Measurements from ENCODE around the gene SMC1A. TPM values are rescaled to one million over a fixed set of nuclear protein-coding genes. Genes with fewer than 3 reads are reported as not detected.

SMC1A gene
- total and polyA plus RNA-seq, 10 of the 15 experiments (the other 5 are each of a cell fraction or from before 2014, with no cell fraction given), result 25.6 to 158 (median 78.0) TPM

DNA sequence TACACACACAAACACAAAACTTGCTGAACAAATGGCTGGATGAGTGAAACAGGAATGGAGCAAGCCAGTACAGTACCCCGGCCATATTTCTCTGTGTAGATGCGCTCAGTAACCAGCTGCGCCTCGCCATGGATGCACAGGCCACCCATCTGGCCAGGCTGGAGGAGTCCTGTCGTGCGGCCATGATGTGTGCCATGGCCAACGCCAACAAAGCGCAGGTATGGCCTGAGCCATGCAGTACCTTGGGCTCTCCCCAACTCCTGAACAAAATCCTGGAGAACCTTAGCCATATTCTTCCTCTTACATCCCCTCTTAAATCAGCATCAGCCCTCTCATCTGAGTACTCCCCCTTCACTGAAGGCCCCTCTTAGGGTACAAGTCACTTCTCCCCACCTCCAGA, 7.3 kb upstream of the SMC1A start:
- Histone ChIP-seq H3K27ac (ENCODE audit: control insufficient read depth, insufficient read depth) (no peak overlapping the region), H3K9ac (ENCODE audit: control insufficient read depth, insufficient read depth, low read length) (no peak overlapping the region), H3K4me2 (ENCODE audit: control insufficient read depth, insufficient read depth) (no peak overlapping the region), H3K4me1 (ENCODE audit: control insufficient read depth, insufficient read depth, low read length) (peaks cover 2% of the 10 kb centered on the region; the same call in 1 of the 2 replicates), H4K20me1 (ENCODE audit: control insufficient read depth, insufficient read depth) (peaks cover 2% of the 10 kb centered on the region; the same call in 1 of the 2 replicates), H3K9me3 (replicated peaks; ENCODE audit: control insufficient read depth, insufficient read depth, low read length) (no peaks in the 10 kb centered on the region), H3K27me3 (replicated peaks in 1 of 2; ENCODE audit: control insufficient read depth in 2 of 2, insufficient read depth in 2 of 2, low read length in 1 of 2) (no peaks in the 10 kb centered on the region), H3K36me3 (ENCODE audit: control insufficient read depth in 2 of 2, insufficient read depth in 2 of 2, low read length in 1 of 2) (no peaks in the 10 kb centered on the region; a peak in 1 of 4 replicates), H2AFZ (ENCODE audit: control insufficient read depth, low read depth, low read length) (no peak overlapping the region), H3K4me3 (no peak overlapping the region), H3K79me2 (ENCODE audit: control insufficient read depth, insufficient read depth, low read length) (peaks cover 9% of the 10 kb centered on the region)
- FAIRE-seq (no peak), ATAC-seq (no peak), DNase-seq (ENCODE audit: low read depth, low spot score) (no peak)
- intact Hi-C loops (cut with micrococcal nuclease; ENCODE audit: unreplicated experiment), result no loop called here
- WGBS (ENCODE audit: insufficient coverage, insufficient replicate concordance, low lambda C conversion rate, missing lambda C conversion rate), result 84% methylated on average over 8 of the region's 8 CpGs
- ChIA-PET POLR2A (no interaction called here), CTCF (no interaction called here), SMC1A (ENCODE audit: uncharacterized antibody, unreplicated experiment) (no interaction called here), RAD21 (ENCODE audit: unreplicated experiment) (no interaction called here)
- in situ Hi-C loops (cut with MboI), result loop anchor here (5.0 kb wide), 1 partner anchor 117 kb away; no protein-coding TSS in a partner anchor
- TF ChIP-seq NFYB (IDR thresholded peaks at IDR 0.05; ENCODE audit: insufficient read depth, low read depth, low read length) (no peak), NFYA (IDR thresholded peaks at IDR 0.05; ENCODE audit: borderline replicate concordance, low read depth, low read length) (no peak), FOXK2 (IDR thresholded peaks at IDR 0.05) (no peak), BCL3 (IDR thresholded peaks at IDR 0.05; ENCODE audit: borderline replicate concordance, insufficient read depth, low read depth, low read length, poor library complexity, severe bottlenecking) (no peak)
- TF ChIP-seq, protein P1, sequence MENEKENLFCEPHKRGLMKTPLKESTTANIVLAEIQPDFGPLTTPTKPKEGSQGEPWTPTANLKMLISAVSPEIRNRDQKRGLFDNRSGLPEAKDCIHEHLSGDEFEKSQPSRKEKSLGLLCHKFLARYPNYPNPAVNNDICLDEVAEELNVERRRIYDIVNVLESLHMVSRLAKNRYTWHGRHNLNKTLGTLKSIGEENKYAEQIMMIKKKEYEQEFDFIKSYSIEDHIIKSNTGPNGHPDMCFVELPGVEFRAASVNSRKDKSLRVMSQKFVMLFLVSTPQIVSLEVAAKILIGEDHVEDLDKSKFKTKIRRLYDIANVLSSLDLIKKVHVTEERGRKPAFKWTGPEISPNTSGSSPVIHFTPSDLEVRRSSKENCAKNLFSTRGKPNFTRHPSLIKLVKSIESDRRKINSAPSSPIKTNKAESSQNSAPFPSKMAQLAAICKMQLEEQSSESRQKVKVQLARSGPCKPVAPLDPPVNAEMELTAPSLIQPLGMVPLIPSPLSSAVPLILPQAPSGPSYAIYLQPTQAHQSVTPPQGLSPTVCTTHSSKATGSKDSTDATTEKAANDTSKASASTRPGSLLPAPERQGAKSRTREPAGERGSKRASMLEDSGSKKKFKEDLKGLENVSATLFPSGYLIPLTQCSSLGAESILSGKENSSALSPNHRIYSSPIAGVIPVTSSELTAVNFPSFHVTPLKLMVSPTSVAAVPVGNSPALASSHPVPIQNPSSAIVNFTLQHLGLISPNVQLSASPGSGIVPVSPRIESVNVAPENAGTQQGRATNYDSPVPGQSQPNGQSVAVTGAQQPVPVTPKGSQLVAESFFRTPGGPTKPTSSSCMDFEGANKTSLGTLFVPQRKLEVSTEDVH (IDR thresholded peaks at IDR 0.05; ENCODE audit: low read depth, partially characterized antibody), result no peak
- no TSS peak for BruUV-seq (replicated peaks)
